Measurements from ENCODE around the gene ECM1. TPM values are rescaled to one million over a fixed set of nuclear protein-coding genes. Genes with fewer than 3 reads are reported as not detected.

The ECM1 gene
- total and polyA plus RNA-seq, 2 experiments from 2014 or later = 0.74 to 1.1 TPM

- no peak for TF ChIP-seq ZNF462 (CRISPR knock-in tag; IDR thresholded peaks at IDR 0.05)
- no peak for TF ChIP-seq EZH2phosphoT487 (IDR thresholded peaks at IDR 0.05; ENCODE audit: unreplicated experiment)
- TF ChIP-seq CREB1 (CRISPR knock-in tag; IDR thresholded peaks at IDR 0.05; ENCODE audit: low read depth) = no peak
- no peak for TF ChIP-seq JUNB (IDR thresholded peaks at IDR 0.05; ENCODE audit: unreplicated experiment)
- no peak for TF ChIP-seq EZH2 (IDR thresholded peaks at IDR 0.05; ENCODE audit: low read depth, unreplicated experiment)
These were observed 30.2 kb upstream of the ECM1 start (continued) for GRCh38 chr1:150477733-150478132.

GRCh38 chr1:150479370-150479769 lies 28.5 kb upstream of the ECM1 start:
- no peaks in the 10 kb centered on the region for H3K9me2 ChIP-seq (ENCODE audit: insufficient read depth)
- no peak overlapping the region for H3K4me3 ChIP-seq
- H3K27me3 Mint-ChIP-seq (ENCODE audit: insufficient read depth, low read depth, poor library complexity) = peaks cover 11% of the 10 kb centered on the region
- H3K79me2 ChIP-seq (replicated peaks; ENCODE audit: insufficient read depth) = no peaks in the 10 kb centered on the region
- no peaks in the 10 kb centered on the region; the same call in 2 of the 3 replicates for H3K36me3 Mint-ChIP-seq (ENCODE audit: low read depth)
- no peak overlapping the region; the same call in 1 of the 2 replicates for H2AFZ ChIP-seq
- no peaks in the 10 kb centered on the region for H3K4me1 Mint-ChIP-seq
- H3K4me1 ChIP-seq (ENCODE audit: insufficient read depth) = no peaks in the 10 kb centered on the region
- H3F3A ChIP-seq (replicated peaks; ENCODE audit: low read depth) = peaks cover 4% of the 10 kb centered on the region; the same call in 1 of the 2 replicates
- H4K20me1 ChIP-seq (replicated peaks; ENCODE audit: insufficient read depth) = no peaks in the 10 kb centered on the region; the same call in 1 of the 2 replicates
- no peaks in the 10 kb centered on the region for H3K27me3 ChIP-seq (ENCODE audit: insufficient read depth)
- DNase-seq (ENCODE audit: low spot score) (no peak), ATAC-seq (no peak)
- H3K27ac Mint-ChIP-seq = no peak overlapping the region
- H3K36me3 ChIP-seq (ENCODE audit: insufficient read depth) = no peaks in the 10 kb centered on the region
- H3K27ac ChIP-seq (ENCODE audit: low read depth) = no peak overlapping the region
- TF ChIP-seq REST (IDR thresholded peaks at IDR 0.05; ENCODE audit: unreplicated experiment) (no peak), STAT1 (IDR thresholded peaks at IDR 0.05; ENCODE audit: unreplicated experiment) (no peak)
- H3K4me2 ChIP-seq = no peak overlapping the region
- H3K9me3 Mint-ChIP-seq = no peaks in the 10 kb centered on the region
- H3K4me3 Mint-ChIP-seq = no peak overlapping the region
